Measurements from ENCODE around the gene NDEL1. TPM values are rescaled to one million over a fixed set of nuclear protein-coding genes. Genes with fewer than 3 reads are reported as not detected.

The NDEL1 gene
- total and polyA plus RNA-seq, 10 donors: 11.6 to 141 (median 81.9) TPM

DNA sequence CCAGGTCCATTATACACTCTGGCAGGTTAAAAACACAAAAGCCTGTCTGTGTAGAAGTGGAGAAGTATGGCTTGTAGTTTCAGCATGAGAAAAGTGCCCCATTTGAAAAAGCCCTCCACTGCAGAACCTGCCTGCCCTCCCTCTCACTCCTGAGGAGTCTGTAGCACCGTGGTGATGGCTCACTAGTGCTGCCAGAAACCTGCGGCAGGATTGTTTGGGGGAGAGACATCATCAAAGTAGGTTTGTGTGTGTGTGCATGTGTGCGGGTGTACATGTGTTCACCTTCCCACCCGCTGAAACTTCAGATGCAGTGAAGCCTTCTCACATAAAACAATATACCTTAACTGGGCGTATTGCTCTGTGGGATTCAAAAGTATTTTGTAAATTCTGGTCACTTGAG lies 26.9 kb downstream of the NDEL1 start:
- Histone ChIP-seq H3K27me3 (replicated peaks in 1 of 7) (no peaks in the 10 kb centered on the region), H3K4me3 (no peak overlapping the region), H3K4me1 (peaks cover 0 to 33% (median 13%) of the 10 kb centered on the region in 6 donors), H3K9me3 (no peaks in the 10 kb centered on the region), H3K36me3 (peaks cover 4 to 100% (median 79%) of the 10 kb centered on the region in 6 donors), H3K27ac (no peak overlapping the region)
- no peak for TF ChIP-seq POLR2A (IDR thresholded peaks at IDR 0.05)
- TF ChIP-seq, protein P1, sequence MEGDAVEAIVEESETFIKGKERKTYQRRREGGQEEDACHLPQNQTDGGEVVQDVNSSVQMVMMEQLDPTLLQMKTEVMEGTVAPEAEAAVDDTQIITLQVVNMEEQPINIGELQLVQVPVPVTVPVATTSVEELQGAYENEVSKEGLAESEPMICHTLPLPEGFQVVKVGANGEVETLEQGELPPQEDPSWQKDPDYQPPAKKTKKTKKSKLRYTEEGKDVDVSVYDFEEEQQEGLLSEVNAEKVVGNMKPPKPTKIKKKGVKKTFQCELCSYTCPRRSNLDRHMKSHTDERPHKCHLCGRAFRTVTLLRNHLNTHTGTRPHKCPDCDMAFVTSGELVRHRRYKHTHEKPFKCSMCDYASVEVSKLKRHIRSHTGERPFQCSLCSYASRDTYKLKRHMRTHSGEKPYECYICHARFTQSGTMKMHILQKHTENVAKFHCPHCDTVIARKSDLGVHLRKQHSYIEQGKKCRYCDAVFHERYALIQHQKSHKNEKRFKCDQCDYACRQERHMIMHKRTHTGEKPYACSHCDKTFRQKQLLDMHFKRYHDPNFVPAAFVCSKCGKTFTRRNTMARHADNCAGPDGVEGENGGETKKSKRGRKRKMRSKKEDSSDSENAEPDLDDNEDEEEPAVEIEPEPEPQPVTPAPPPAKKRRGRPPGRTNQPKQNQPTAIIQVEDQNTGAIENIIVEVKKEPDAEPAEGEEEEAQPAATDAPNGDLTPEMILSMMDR (IDR thresholded peaks at IDR 0.05 in 8 of 11, conservative IDR thresholded peaks at IDR 0.05 in 3 of 11): no peak
- no peak for TF ChIP-seq POLR2AphosphoS5 (IDR thresholded peaks at IDR 0.05)
- intact Hi-C loops (cut with DNase I; ENCODE audit: low total_unique reads): no loop called here
- WGBS, 5 donors: 75 to 77% (median 76%) methylated on average over 5 of the region's 5 CpGs
- no peak for DNase-seq

DNA sequence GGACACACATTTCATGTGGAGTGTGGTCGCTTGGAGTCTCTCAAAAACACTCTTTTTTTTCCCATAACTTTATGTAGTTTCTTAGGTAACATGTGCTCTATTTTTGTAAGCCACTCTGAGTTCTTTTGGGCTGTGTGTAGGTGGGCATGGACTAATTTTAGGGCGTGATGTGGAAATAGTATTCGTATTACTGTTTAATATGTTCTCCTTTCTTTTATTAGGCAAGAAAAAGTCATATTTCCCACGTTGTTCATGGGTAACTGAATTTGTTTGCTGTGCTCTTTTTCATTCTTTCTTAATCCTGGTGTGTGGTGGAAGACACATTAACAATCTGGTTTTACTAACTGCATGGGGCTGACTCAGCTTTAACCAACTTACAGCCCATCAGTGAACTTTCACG lies 27.4 kb downstream of the NDEL1 start:
- 66 to 81% (median 77%) methylated on average over 5 of the region's 5 CpGs for WGBS, 5 donors
- no peak overlapping the region for H3K27ac ChIP-seq
- no peaks in the 10 kb centered on the region for H3K27me3 ChIP-seq (replicated peaks in 1 of 7)
- TF ChIP-seq POLR2A (IDR thresholded peaks at IDR 0.05) (no peak), POLR2AphosphoS5 (IDR thresholded peaks at IDR 0.05) (no peak)
- TF ChIP-seq, protein P1 (IDR thresholded peaks at IDR 0.05 in 8 of 11, conservative IDR thresholded peaks at IDR 0.05 in 3 of 11): no peak
- no peaks in the 10 kb centered on the region for H3K9me3 ChIP-seq
- intact Hi-C loops (cut with DNase I; ENCODE audit: low total_unique reads): no loop called here
- no peak for DNase-seq
- peaks cover 0 to 33% (median 13%) of the 10 kb centered on the region in 6 donors for H3K4me1 ChIP-seq
- peaks cover 4 to 100% (median 79%) of the 10 kb centered on the region in 6 donors for H3K36me3 ChIP-seq
- no peak overlapping the region for H3K4me3 ChIP-seq

DNA sequence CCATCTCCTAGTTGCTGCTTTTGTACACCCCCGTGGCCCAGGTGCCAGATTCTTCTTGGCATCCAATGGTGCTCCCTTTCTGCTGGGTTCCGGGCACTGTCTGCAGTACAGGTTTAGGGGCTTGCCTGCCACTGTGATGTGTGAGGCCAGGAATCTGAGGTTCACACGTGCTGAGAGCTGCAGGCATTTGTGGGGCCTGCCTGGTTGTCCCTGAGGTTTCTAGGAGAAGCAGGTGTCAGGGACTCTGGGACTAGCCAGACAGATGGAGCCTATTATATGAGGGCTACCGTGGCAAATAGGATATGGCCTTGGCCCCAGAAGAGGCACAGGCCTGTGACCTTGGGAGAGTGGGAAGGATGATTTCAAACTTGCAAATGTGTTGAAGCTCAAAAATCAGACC lies 29.3 kb downstream of the NDEL1 start:
- DNase-seq: no peak
- no peak overlapping the region for H3K4me3 ChIP-seq
- no peaks in the 10 kb centered on the region for H3K27me3 ChIP-seq (replicated peaks in 1 of 7)
- 59 to 65% (median 60%) methylated on average over 3 to 4 of the region's 4 CpGs for WGBS, 5 donors
- TF ChIP-seq, protein P1 (IDR thresholded peaks at IDR 0.05 in 8 of 11, conservative IDR thresholded peaks at IDR 0.05 in 3 of 11): no peak
- TF ChIP-seq POLR2A (IDR thresholded peaks at IDR 0.05) (no peak), POLR2AphosphoS5 (IDR thresholded peaks at IDR 0.05) (no peak)
- peaks cover 0 to 28% (median 13%) of the 10 kb centered on the region in 6 donors for H3K4me1 ChIP-seq
- H3K9me3 ChIP-seq: no peaks in the 10 kb centered on the region
- H3K27ac ChIP-seq: no peak overlapping the region
- peaks cover under 1 to 100% (median 75%) of the 10 kb centered on the region in 6 donors for H3K36me3 ChIP-seq
- intact Hi-C loops (cut with DNase I; ENCODE audit: low total_unique reads): no loop called here

DNA sequence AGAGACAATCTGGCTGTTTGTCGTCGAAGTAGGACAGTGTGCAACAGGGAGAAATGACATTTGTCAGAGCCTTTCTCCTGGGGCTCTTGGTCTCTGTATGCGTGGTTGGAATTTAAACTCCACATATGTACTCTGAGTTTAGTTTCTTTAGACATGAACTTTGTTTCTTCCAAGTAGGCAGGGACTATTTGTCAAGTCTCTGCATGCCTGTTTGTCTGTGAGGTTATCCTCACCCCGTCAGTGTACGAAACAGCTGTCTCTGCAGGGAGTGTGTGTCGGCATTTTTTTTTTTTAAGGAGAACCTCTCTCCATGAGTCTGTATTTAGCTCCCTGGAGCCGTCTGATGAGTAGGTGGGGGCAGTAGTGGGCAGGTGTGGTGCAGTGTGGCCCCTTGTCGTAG lies 29.7 kb downstream of the NDEL1 start:
- intact Hi-C loops (cut with DNase I; ENCODE audit: low total_unique reads): no loop called here
- H3K27ac ChIP-seq: no peak overlapping the region
- no peak overlapping the region for H3K4me3 ChIP-seq
- no peaks in the 10 kb centered on the region for H3K27me3 ChIP-seq (replicated peaks in 1 of 7)
- peaks cover 0 to 32% (median 15%) of the 10 kb centered on the region in 6 donors for H3K4me1 ChIP-seq
- TF ChIP-seq, protein P1 (IDR thresholded peaks at IDR 0.05 in 8 of 11, conservative IDR thresholded peaks at IDR 0.05 in 3 of 11): no peak
- TF ChIP-seq POLR2A (IDR thresholded peaks at IDR 0.05): no peak
- TF ChIP-seq POLR2AphosphoS5 (IDR thresholded peaks at IDR 0.05): no peak
- DNase-seq: no peak
- H3K9me3 ChIP-seq: no peaks in the 10 kb centered on the region
- 73 to 81% (median 78%) methylated on average over 8 of the region's 8 CpGs for WGBS, 5 donors
- peaks cover 0 to 100% (median 71%) of the 10 kb centered on the region in 6 donors for H3K36me3 ChIP-seq

Data from spleen (tissue), 11 donors.